ENCODE measurements around the gene FTO. TPM values are rescaled to one million over a fixed set of nuclear protein-coding genes. Genes with fewer than 3 reads are reported as not detected.

FTO gene
- total RNA-seq, 1 donor from 2014 or later = 106 TPM

GRCh38 chr16:53855056-53855455, 151.1 kb downstream of the FTO start:
- Mint-ChIP-seq H3K4me3 (ENCODE audit: unreplicated experiment) (no peak overlapping the region), H3K27me3 (ENCODE audit: unreplicated experiment) (peaks cover 3% of the 10 kb centered on the region), H3K27ac (ENCODE audit: unreplicated experiment) (no peak overlapping the region), H3K9me3 (ENCODE audit: unreplicated experiment) (peaks cover 1% of the 10 kb centered on the region), H3K36me3 (ENCODE audit: unreplicated experiment) (peaks cover 8% of the 10 kb centered on the region), H3K4me1 (ENCODE audit: low read depth, unreplicated experiment) (no peaks in the 10 kb centered on the region)
- DNase-seq = no peak
- TF ChIP-seq CTCF (IDR thresholded peaks at IDR 0.05; ENCODE audit: partially characterized antibody, unreplicated experiment) = no peak

- H3K27me3 Mint-ChIP-seq (ENCODE audit: unreplicated experiment) = peaks cover 3% of the 10 kb centered on the region
- no peak for TF ChIP-seq CTCF (IDR thresholded peaks at IDR 0.05; ENCODE audit: partially characterized antibody, unreplicated experiment)
- H3K4me3 Mint-ChIP-seq (ENCODE audit: unreplicated experiment) = no peak overlapping the region
- H3K9me3 Mint-ChIP-seq (ENCODE audit: unreplicated experiment) = peaks cover 1% of the 10 kb centered on the region
- no peak overlapping the region for H3K27ac Mint-ChIP-seq (ENCODE audit: unreplicated experiment)
- DNase-seq = no peak
- no peaks in the 10 kb centered on the region for H3K4me1 Mint-ChIP-seq (ENCODE audit: low read depth, unreplicated experiment)
- peaks cover 8% of the 10 kb centered on the region for H3K36me3 Mint-ChIP-seq (ENCODE audit: unreplicated experiment)
Observed at GRCh38 chr16:53855511-53855910, 151.6 kb downstream of the FTO start.

- Mint-ChIP-seq H3K27ac (ENCODE audit: unreplicated experiment) (no peak overlapping the region), H3K9me3 (ENCODE audit: unreplicated experiment) (no peaks in the 10 kb centered on the region), H3K36me3 (ENCODE audit: unreplicated experiment) (no peaks in the 10 kb centered on the region), H3K4me1 (ENCODE audit: low read depth, unreplicated experiment) (no peaks in the 10 kb centered on the region), H3K4me3 (ENCODE audit: unreplicated experiment) (no peak overlapping the region), H3K27me3 (ENCODE audit: unreplicated experiment) (no peaks in the 10 kb centered on the region)
- TF ChIP-seq CTCF (IDR thresholded peaks at IDR 0.05; ENCODE audit: partially characterized antibody, unreplicated experiment) = no peak
- DNase-seq = no peak
Observed at GRCh38 chr16:53859995-53860540, 156.1 kb downstream of the FTO start.

DNA sequence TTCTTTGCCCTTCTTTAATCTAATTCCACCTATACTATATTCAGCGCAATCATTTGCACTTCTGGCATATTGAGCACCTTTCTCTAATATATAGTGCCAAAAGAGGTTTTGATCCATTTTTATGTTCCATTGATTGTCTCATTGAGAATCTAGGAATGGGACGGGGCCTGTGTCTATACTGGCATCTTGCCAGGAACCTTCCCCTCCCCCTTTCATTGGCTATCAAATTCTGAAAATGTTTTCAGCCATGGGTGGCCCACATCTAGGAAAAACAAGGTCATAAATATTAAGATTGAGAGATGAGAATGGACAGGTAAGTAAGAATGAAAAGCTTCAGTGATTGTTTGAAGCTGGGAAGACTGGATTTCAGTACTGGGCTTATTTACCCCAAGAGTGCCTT, 159.9 kb downstream of the FTO start:
- no peak for TF ChIP-seq CTCF (IDR thresholded peaks at IDR 0.05; ENCODE audit: partially characterized antibody, unreplicated experiment)
- H3K4me1 Mint-ChIP-seq (ENCODE audit: low read depth, unreplicated experiment) = peaks cover 4% of the 10 kb centered on the region
- no peaks in the 10 kb centered on the region for H3K27me3 Mint-ChIP-seq (ENCODE audit: unreplicated experiment)
- H3K27ac Mint-ChIP-seq (ENCODE audit: unreplicated experiment) = no peak overlapping the region
- H3K36me3 Mint-ChIP-seq (ENCODE audit: unreplicated experiment) = no peaks in the 10 kb centered on the region
- no peak overlapping the region for H3K4me3 Mint-ChIP-seq (ENCODE audit: unreplicated experiment)
- no peak for DNase-seq
- peaks cover 2% of the 10 kb centered on the region for H3K9me3 Mint-ChIP-seq (ENCODE audit: unreplicated experiment)

GRCh38 chr16:53864819-53865493, 161.0 kb downstream of the FTO start:
- Mint-ChIP-seq H3K27me3 (ENCODE audit: unreplicated experiment) (no peaks in the 10 kb centered on the region), H3K4me3 (ENCODE audit: unreplicated experiment) (no peak overlapping the region), H3K27ac (ENCODE audit: unreplicated experiment) (no peak overlapping the region), H3K9me3 (ENCODE audit: unreplicated experiment) (peaks cover 2% of the 10 kb centered on the region), H3K4me1 (ENCODE audit: low read depth, unreplicated experiment) (peaks cover 4% of the 10 kb centered on the region), H3K36me3 (ENCODE audit: unreplicated experiment) (peaks cover 7% of the 10 kb centered on the region)
- TF ChIP-seq CTCF (IDR thresholded peaks at IDR 0.05; ENCODE audit: partially characterized antibody, unreplicated experiment) = no peak
- DNase-seq = no peak
